ENCODE results near the gene LST1.

DNA sequence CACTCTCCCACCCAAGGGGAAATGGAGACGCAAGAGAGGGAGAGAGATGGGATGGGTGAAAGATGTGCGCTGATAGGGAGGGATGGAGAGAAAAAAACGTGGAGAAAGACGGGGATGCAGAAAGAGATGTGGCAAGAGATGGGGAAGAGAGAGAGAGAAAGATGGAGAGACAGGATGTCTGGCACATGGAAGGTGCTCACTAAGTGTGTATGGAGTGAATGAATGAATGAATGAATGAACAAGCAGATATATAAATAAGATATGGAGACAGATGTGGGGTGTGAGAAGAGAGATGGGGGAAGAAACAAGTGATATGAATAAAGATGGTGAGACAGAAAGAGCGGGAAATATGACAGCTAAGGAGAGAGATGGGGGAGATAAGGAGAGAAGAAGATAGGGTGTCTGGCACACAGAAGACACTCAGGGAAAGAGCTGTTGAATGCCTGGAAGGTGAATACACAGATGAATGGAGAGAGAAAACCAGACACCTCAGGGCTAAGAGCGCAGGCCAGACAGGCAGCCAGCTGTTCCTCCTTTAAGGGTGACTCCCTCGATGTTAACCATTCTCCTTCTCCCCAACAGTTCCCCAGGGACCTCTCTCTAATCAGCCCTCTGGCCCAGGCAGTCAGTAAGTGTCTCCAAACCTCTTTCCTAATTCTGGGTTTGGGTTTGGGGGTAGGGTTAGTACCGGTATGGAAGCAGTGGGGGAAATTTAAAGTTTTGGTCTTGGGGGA, 10.0 kb upstream of the LST1 start:
- no peak for TF ChIP-seq CTCF (IDR thresholded peaks at IDR 0.05)
- TF ChIP-seq POLR2A (IDR thresholded peaks at IDR 0.05) = no peak
